Astrocyte (in vitro differentiated cells and primary cell): ENCODE measurements around the gene HPGDS. TPM values are rescaled to one million over a fixed set of nuclear protein-coding genes. Genes with fewer than 3 reads are reported as not detected.

Experiments used
- DNase-seq: peaks from one replicate; pipeline ENCODE4 v3.0.0-alpha.2; 2010; ENCODE audit warnings: low read depth
- FAIRE-seq: peaks from 2 replicates; lab custom pipeline; 2011; peaks lifted over from hg19 to GRCh38; lab: Jason Lieb, UNC
- H2AFZ ChIP-seq: 2 replicates; pipeline ENCODE4 v1.6.0; 2012; ENCODE audit warnings: low read depth, low read length, inconsistent platforms
- H3K27ac ChIP-seq: 2 replicates; pipeline ENCODE4 v1.5.1; 2011; ENCODE audit warnings: low read depth, low read length, inconsistent platforms
- H3K27me3 ChIP-seq: 2 replicates; pipeline ENCODE4 v1.6.0; 2011; ENCODE audit warnings: low read length, inconsistent platforms; ENCODE audit not compliant: insufficient read depth
- H3K36me3 ChIP-seq: 2 replicates; pipeline ENCODE4 v1.5.1; 2011; ENCODE audit warnings: low read length, inconsistent platforms; ENCODE audit not compliant: insufficient read depth
- H3K4me1 ChIP-seq: 2 replicates; pipeline ENCODE4 v1.5.1; 2011; ENCODE audit warnings: low read length, inconsistent platforms; ENCODE audit not compliant: insufficient read depth
- H3K4me2 ChIP-seq: 2 replicates; pipeline ENCODE4 v1.6.0; 2012; ENCODE audit warnings: low read length, inconsistent platforms
- H3K4me3 ChIP-seq: 2 replicates; pipeline ENCODE4 v1.5.1; 2011; ENCODE audit warnings: low read depth, mild to moderate bottlenecking, low read length, inconsistent platforms; ENCODE audit not compliant: insufficient read depth
- H3K79me2 ChIP-seq: 2 replicates; pipeline ENCODE4 v1.6.0; 2012; ENCODE audit warnings: mild to moderate bottlenecking, low read length, inconsistent platforms; ENCODE audit not compliant: insufficient read depth
- H3K9ac ChIP-seq: 2 replicates; pipeline ENCODE4 v1.6.0; 2012; ENCODE audit warnings: mild to moderate bottlenecking, low read length, inconsistent platforms
- H3K9me3 ChIP-seq: 2 replicates; pipeline ENCODE4 v1.5.1; 2012; ENCODE audit warnings: low read depth, mild to moderate bottlenecking, low read length, inconsistent platforms; ENCODE audit not compliant: insufficient read depth
- H4K20me1 ChIP-seq: 2 replicates; pipeline ENCODE4 v1.6.0; 2012; ENCODE audit warnings: low read length, inconsistent platforms; ENCODE audit not compliant: insufficient read depth
- H3K27ac Mint-ChIP-seq: one replicate; pipeline ENCODE4 v1.8.0; 2021; ENCODE audit warnings: mild to moderate bottlenecking, mixed read lengths; ENCODE audit not compliant: unreplicated experiment
- H3K27me3 Mint-ChIP-seq: one replicate; pipeline ENCODE4 v1.8.0; 2021; ENCODE audit warnings: low read depth, mixed read lengths; ENCODE audit not compliant: unreplicated experiment
- H3K36me3 Mint-ChIP-seq: one replicate; pipeline ENCODE4 v1.8.0; 2021; ENCODE audit warnings: low read depth, mixed read lengths; ENCODE audit not compliant: unreplicated experiment
- H3K4me1 Mint-ChIP-seq: one replicate; pipeline ENCODE4 v1.8.0; 2021; ENCODE audit warnings: low read depth, mixed read lengths; ENCODE audit not compliant: unreplicated experiment
- H3K4me3 Mint-ChIP-seq: one replicate; pipeline ENCODE4 v1.8.0; 2021; ENCODE audit warnings: mild to moderate bottlenecking, moderate library complexity, mixed read lengths; ENCODE audit not compliant: unreplicated experiment
- H3K9me3 Mint-ChIP-seq: one replicate; pipeline ENCODE4 v1.8.0; 2021; ENCODE audit warnings: mild to moderate bottlenecking, mixed read lengths; ENCODE audit not compliant: unreplicated experiment
- EZH2 ChIP-seq: IDR thresholded peaks from 2 replicates; pipeline ENCODE4 v1.6.1; 2012; ENCODE audit warnings: mild to moderate bottlenecking, low read length, inconsistent platforms; ENCODE audit not compliant: insufficient read depth
- total RNA-seq: library from RNA; stranded (reverse); gene quantifications from 2 replicates; pipeline ENCODE4 v1.2.1, GENCODE V29; 2021
- TF ChIP-seq, protein P1 (sequence below): IDR thresholded peaks from 2 replicates; pipeline ENCODE4 v1.5.1; 2011; ENCODE audit warnings: low read depth, mild to moderate bottlenecking, inconsistent platforms, low read length, moderate library complexity; ENCODE audit not compliant: insufficient read depth

The HPGDS gene
- total RNA-seq, 1 donor from 2014 or later: not detected

DNA sequence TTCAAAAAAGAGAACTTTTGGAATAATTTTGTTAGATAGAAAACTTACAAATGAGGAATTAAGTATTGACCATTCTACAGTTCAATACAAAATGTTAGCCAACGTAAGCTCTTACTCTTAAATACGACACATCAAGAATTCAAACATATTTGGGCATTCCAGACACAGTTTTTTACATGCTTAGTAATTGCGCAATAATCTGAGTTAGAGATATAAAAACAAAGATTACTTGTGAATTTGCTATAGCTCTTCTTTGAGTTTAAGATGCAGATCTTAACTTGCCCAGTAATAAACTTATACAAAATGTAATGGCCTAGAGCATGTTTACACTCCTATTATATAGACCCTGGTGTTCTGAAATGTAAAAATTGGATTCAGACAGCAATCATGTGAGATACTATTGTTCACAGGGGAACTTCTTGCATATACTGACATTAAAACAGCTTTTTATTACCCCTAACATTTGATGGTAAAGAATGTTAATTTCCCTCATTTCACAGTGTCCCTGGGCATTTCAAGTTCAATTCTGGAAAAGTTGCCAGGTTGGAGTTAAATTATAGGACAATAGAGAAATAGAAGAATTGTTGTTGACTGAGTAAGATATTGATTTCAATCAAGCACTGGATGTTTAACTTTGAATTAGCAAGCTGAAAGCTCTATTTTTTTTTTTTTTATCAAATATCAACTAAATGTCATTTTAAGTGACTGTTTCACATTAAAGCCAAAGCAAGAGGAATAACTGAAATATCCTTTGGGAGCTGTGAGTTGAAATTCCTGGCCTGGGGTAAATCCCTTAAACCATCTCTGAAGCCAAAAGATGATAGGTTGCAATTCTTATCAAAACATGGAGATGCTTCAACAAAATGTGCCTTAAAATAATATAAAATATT is 910 bp downstream of the HPGDS start:
- Mint-ChIP-seq H3K27ac (no peak overlapping the region), H3K36me3 (no peaks in the 10 kb centered on the region), H3K27me3 (no peaks in the 10 kb centered on the region), H3K9me3 (no peaks in the 10 kb centered on the region), H3K4me3 (no peak overlapping the region), H3K4me1 (no peaks in the 10 kb centered on the region)
- Histone ChIP-seq H3K27me3 (no peaks in the 10 kb centered on the region), H4K20me1 (no peaks in the 10 kb centered on the region), H3K27ac (no peak overlapping the region), H3K4me2 (no peak overlapping the region), H2AFZ (no peak overlapping the region), H3K36me3 (no peaks in the 10 kb centered on the region), H3K79me2 (no peaks in the 10 kb centered on the region), H3K9ac (no peak overlapping the region), H3K9me3 (no peaks in the 10 kb centered on the region), H3K4me1 (no peaks in the 10 kb centered on the region), H3K4me3 (no peak overlapping the region)
- DNase-seq (no peak), FAIRE-seq (peak; percentile 59)
- TF ChIP-seq, protein P1, sequence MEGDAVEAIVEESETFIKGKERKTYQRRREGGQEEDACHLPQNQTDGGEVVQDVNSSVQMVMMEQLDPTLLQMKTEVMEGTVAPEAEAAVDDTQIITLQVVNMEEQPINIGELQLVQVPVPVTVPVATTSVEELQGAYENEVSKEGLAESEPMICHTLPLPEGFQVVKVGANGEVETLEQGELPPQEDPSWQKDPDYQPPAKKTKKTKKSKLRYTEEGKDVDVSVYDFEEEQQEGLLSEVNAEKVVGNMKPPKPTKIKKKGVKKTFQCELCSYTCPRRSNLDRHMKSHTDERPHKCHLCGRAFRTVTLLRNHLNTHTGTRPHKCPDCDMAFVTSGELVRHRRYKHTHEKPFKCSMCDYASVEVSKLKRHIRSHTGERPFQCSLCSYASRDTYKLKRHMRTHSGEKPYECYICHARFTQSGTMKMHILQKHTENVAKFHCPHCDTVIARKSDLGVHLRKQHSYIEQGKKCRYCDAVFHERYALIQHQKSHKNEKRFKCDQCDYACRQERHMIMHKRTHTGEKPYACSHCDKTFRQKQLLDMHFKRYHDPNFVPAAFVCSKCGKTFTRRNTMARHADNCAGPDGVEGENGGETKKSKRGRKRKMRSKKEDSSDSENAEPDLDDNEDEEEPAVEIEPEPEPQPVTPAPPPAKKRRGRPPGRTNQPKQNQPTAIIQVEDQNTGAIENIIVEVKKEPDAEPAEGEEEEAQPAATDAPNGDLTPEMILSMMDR: no peak
- TF ChIP-seq EZH2: no peak

DNA sequence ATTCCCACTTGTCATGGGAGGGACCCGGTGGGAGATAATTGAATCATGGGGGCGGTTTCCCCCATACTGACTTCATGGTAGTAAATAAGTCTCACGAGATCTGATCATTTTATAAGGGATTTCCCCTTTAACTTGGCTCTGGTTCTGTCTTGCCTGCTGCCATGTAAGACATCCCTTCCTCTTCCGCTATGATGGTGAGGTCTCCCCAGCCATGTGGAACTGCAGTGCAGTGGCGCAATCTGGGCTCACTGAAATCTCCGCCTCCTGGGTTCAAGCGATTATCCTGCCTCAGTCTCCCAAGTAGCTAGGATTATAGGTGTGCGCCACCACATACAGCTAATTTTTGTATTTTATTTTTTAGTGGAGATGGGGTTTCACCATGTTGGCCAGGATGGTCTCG is 2.9 kb downstream of the HPGDS start:
- DNase-seq: no peak
- no peaks in the 10 kb centered on the region for H3K4me1 Mint-ChIP-seq
- H3K27me3 ChIP-seq: no peaks in the 10 kb centered on the region

More for the DNA sequence above, 2.9 kb downstream of the HPGDS start:
- Mint-ChIP-seq H3K27ac (no peak overlapping the region), H3K4me3 (no peak overlapping the region), H3K9me3 (no peaks in the 10 kb centered on the region), H3K27me3 (no peaks in the 10 kb centered on the region), H3K36me3 (no peaks in the 10 kb centered on the region)
- Histone ChIP-seq H2AFZ (no peak overlapping the region), H3K4me3 (no peak overlapping the region), H3K4me1 (no peaks in the 10 kb centered on the region), H3K9me3 (no peaks in the 10 kb centered on the region), H3K36me3 (no peaks in the 10 kb centered on the region), H4K20me1 (no peaks in the 10 kb centered on the region), H3K4me2 (no peak overlapping the region), H3K9ac (no peak overlapping the region), H3K79me2 (no peaks in the 10 kb centered on the region), H3K27ac (no peak overlapping the region)
- FAIRE-seq: no peak
- TF ChIP-seq, protein P1: no peak
- TF ChIP-seq EZH2: no peak
